ENCODE measurements around the gene GID8. TPM values are rescaled to one million over a fixed set of nuclear protein-coding genes. Genes with fewer than 3 reads are reported as not detected.

GID8 gene
- total and polyA plus RNA-seq, 2 of the 4 experiments (the other 2 are of a cell fraction): 21.5 to 33.9 TPM

GRCh38 chr20:62980380-62980960, 42.5 kb downstream of the GID8 start:
- no peaks in the 10 kb centered on the region for H3K9me1 ChIP-seq (ENCODE audit: insufficient read depth, low read length)
- no peak overlapping the region for H4K8ac ChIP-seq (ENCODE audit: low read depth in 2 of 2, low read length in 2 of 2)
- ATAC-seq (ENCODE audit: low read depth) (no peak), DNase-seq (no peak)
- H2AK9ac ChIP-seq (replicated peaks; ENCODE audit: low read depth, low read length, poor library complexity): no peak overlapping the region
- no peak overlapping the region for H3K4ac ChIP-seq (ENCODE audit: low read depth, low read length)
- dilution Hi-C loops (cut with HindIII; ENCODE audit: low sequenced_read_pairs, unreplicated experiment): no loop called here
- H3K27me3 ChIP-seq (ENCODE audit: control insufficient read depth, insufficient read depth, low read length): peaks cover 79% of the 10 kb centered on the region
- ChIA-PET CTCF (interaction anchor here (1.1 kb wide), 1 partner anchor 8 kb away, joined by 3 read pairs; no protein-coding TSS in a partner anchor), POLR2A (ENCODE audit: unreplicated experiment) (no interaction called here)
- no peak overlapping the region for H3K27ac ChIP-seq (ENCODE audit: insufficient read depth, low read length)
- no peak overlapping the region for H2BK5ac ChIP-seq (ENCODE audit: low read depth, low read length, poor library complexity, severe bottlenecking)
- in situ Hi-C loops (cut with MboI; ENCODE audit: low sequenced_read_pairs): no loop called here
- H3K14ac ChIP-seq (replicated peaks; ENCODE audit: low read depth, low read length): no peak overlapping the region
- peak overlapping the region; percentile 51 for H2AFZ ChIP-seq (replicated peaks; ENCODE audit: low read length, poor library complexity)
- no peak overlapping the region for H3K4me3 ChIP-seq (ENCODE audit: insufficient read depth, low read depth, low read length)
- no peak overlapping the region for H3K9ac ChIP-seq (ENCODE audit: low read depth, low read length)
- no peaks in the 10 kb centered on the region for H3K9me3 ChIP-seq (ENCODE audit: control insufficient read depth, insufficient read depth, low read length)
- no TSS peak for BruUV-seq (replicated peaks)
- no peaks in the 10 kb centered on the region for H3K4me1 ChIP-seq (ENCODE audit: control insufficient read depth, insufficient read depth, low read length)
- WGBS, 2 experiments (ENCODE audit: extremely low coverage in 2 of 2, insufficient read length in 1 of 2): 78% methylated on average over 3 of the region's 19 CpGs; no CpG with 5 or more reads in 1 of the 2 experiments
- H2BK120ac ChIP-seq (ENCODE audit: low read depth, low read length): no peak overlapping the region
- H3K36me3 ChIP-seq (ENCODE audit: control insufficient read depth, insufficient read depth, low read length): no peaks in the 10 kb centered on the region
- intact Hi-C loops (cut with micrococcal nuclease): no loop called here
- H2AK5ac ChIP-seq (ENCODE audit: low read depth, low read length): no peak overlapping the region
- no peak overlapping the region for H3K23ac ChIP-seq (ENCODE audit: low read depth, low read length)
- H3K79me1 ChIP-seq (ENCODE audit: low read depth in 1 of 2, low read length in 2 of 2): no peaks in the 10 kb centered on the region
- no peak overlapping the region for H3K18ac ChIP-seq (ENCODE audit: low read depth, low read length)
- H4K5ac ChIP-seq (ENCODE audit: low read depth, low read length): no peak overlapping the region
- H3K4me2 ChIP-seq (ENCODE audit: low read depth, low read length): no peak overlapping the region
- H2BK15ac ChIP-seq (ENCODE audit: low read depth, low read length): no peak overlapping the region
- no peak overlapping the region for H4K91ac ChIP-seq (ENCODE audit: insufficient read depth, low read depth, low read length)
- no peak overlapping the region for H3K56ac ChIP-seq (ENCODE audit: extremely low read depth, insufficient read depth, low read length)
- TF ChIP-seq MAFK (IDR thresholded peaks at IDR 0.05; ENCODE audit: low read depth, low read length) (no peak), POLR2A (IDR thresholded peaks at IDR 0.05; ENCODE audit: low read depth, low read length) (no peak), RFX5 (IDR thresholded peaks at IDR 0.05; ENCODE audit: low read depth, low read length) (no peak), MXI1 (IDR thresholded peaks at IDR 0.05; ENCODE audit: borderline replicate concordance, low read depth, low read length) (no peak)
- no peak overlapping the region for H2BK20ac ChIP-seq (ENCODE audit: low read depth, low read length)
- no peaks in the 10 kb centered on the region for H4K20me1 ChIP-seq (ENCODE audit: insufficient read depth, low read length)

Measured in IMR-90 (cell line).